MCF 10A (cell line): Measurements from ENCODE around the gene FAM111B. TPM values are rescaled to one million over a fixed set of nuclear protein-coding genes. Genes with fewer than 3 reads are reported as not detected.

Source experiments
- BruUV-seq: library from RNA; stranded (reverse); fragments of 400-500 nt; replicated peaks from 2 replicates; lab custom pipeline; 2021; lab: Mats Ljungman, UMichigan
- CTCF ChIA-PET: fragments of 300-600 bp; sonication (Branson Sonifier 250); formaldehyde crosslinking; extraction: SDS; loops from one replicate; lab custom pipeline; 2021; ENCODE audit warnings: antibody characterized with exemption, inconsistent platforms; lab: Yijun Ruan, JAX
- POLR2A ChIA-PET: fragments of 300-600, 350-650 bp; sonication (Branson Sonifier 250); formaldehyde crosslinking; extraction: SDS; loops from one replicate; lab custom pipeline; 2020; ENCODE audit warnings: antibody characterized with exemption, inconsistent platforms; lab: Yijun Ruan, JAX
- DNase-seq: peaks from one replicate; pipeline ENCODE4 v3.0.0-alpha.2; 2018; ENCODE audit not compliant: unreplicated experiment
- H3K27ac Mint-ChIP-seq: one replicate; pipeline ENCODE4 v1.8.0; 2022; ENCODE audit warnings: mild to moderate bottlenecking, low read depth, mixed read lengths; ENCODE audit not compliant: unreplicated experiment
- H3K27me3 Mint-ChIP-seq: one replicate; pipeline ENCODE4 v1.8.0; 2022; ENCODE audit warnings: mixed read lengths; ENCODE audit not compliant: insufficient read depth, unreplicated experiment
- H3K36me3 Mint-ChIP-seq: one replicate; pipeline ENCODE4 v1.8.0; 2022; ENCODE audit warnings: mild to moderate bottlenecking, moderate library complexity, mixed read lengths; ENCODE audit not compliant: insufficient read depth, unreplicated experiment
- H3K4me1 Mint-ChIP-seq: one replicate; pipeline ENCODE4 v1.8.0; 2022; ENCODE audit warnings: mixed read lengths; ENCODE audit not compliant: insufficient read depth, unreplicated experiment
- H3K4me3 Mint-ChIP-seq: one replicate; pipeline ENCODE4 v1.8.0; 2022; ENCODE audit warnings: mild to moderate bottlenecking, moderate library complexity, mixed read lengths; ENCODE audit not compliant: unreplicated experiment
- H3K9me3 Mint-ChIP-seq: one replicate; pipeline ENCODE4 v1.8.0; 2022; ENCODE audit warnings: mixed read lengths; ENCODE audit not compliant: unreplicated experiment
- CTCF ChIP-seq: fragments of 200-600 bp; IDR thresholded peaks from one replicate; pipeline ENCODE4 v1.8.0; 2022; ENCODE audit warnings: antibody characterized with exemption, mild to moderate bottlenecking; ENCODE audit not compliant: unreplicated experiment
- intact Hi-C: fragments of 100-400 bp; cut with micrococcal nuclease; formaldehyde crosslinking; loops from 2 replicates; pipeline ENCODE4 v1.14.1; 2022
- total RNA-seq: library from RNA; stranded (reverse); gene quantifications from 2 replicates; pipeline ENCODE4 v1.2.3, GENCODE V29; 2022

Gene FAM111B
- total RNA-seq, 1 experiment from 2014 or later = 1.6 TPM

GRCh38 chr11:59154610-59155009, 47.6 kb downstream of the FAM111B start:
- Mint-ChIP-seq H3K27me3 (no peaks in the 10 kb centered on the region), H3K9me3 (no peaks in the 10 kb centered on the region), H3K27ac (no peak overlapping the region), H3K4me1 (no peaks in the 10 kb centered on the region), H3K36me3 (no peaks in the 10 kb centered on the region), H3K4me3 (no peak overlapping the region)
- no TSS peak for BruUV-seq
- TF ChIP-seq CTCF = no peak
- intact Hi-C loops = loop anchor here (5.0 kb wide), 2 partner anchors 502 to 577 kb away; partner anchors contain the start of genes LPXN and ZFP91
- DNase-seq = no peak
- CTCF ChIA-PET = interaction anchor here (0.6 to 4.9 kb wide), 8 partner anchors 11 to 1513 kb away, joined by 3 to 146 read pairs (median 4); partner anchors contain the start of gene FAM111A
- POLR2A ChIA-PET = interaction anchor here (0.7 kb wide), 1 partner anchor 10 kb away, joined by 3 read pairs; no protein-coding TSS in a partner anchor

DNA sequence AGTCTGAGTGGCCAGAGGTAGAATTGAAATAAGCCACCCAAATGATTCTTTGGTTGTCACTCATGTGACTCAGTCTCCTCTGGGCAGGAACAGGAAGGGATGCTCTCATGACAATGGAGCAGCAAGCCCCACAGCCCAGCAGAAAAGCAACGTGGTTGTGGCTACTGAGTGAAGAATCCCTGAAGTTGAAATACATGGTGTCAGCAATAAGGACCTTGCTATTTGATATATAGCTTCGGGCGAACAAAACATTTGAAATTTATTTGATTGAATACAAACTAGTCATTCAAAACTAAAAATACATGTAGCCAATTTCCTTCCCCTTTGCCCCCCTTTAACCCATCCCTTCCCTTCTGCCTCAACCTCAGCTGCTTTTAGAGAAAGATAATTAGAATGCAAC, 50.4 kb downstream of the FAM111B start:
- no peak for DNase-seq
- POLR2A ChIA-PET = interaction anchor here (1.6 to 3.6 kb wide), 4 partner anchors 9 to 15 kb away, joined by 7 to 21 read pairs (median 10); partner anchors contain the start of gene DTX4
- Mint-ChIP-seq H3K36me3 (no peaks in the 10 kb centered on the region), H3K4me1 (no peaks in the 10 kb centered on the region), H3K9me3 (no peaks in the 10 kb centered on the region), H3K27ac (no peak overlapping the region), H3K27me3 (peaks cover 8% of the 10 kb centered on the region), H3K4me3 (no peak overlapping the region)
- TF ChIP-seq CTCF = no peak
- CTCF ChIA-PET = interaction anchor here (0.9 to 4.9 kb wide), 24 partner anchors 8 to 589 kb away, joined by 3 to 146 read pairs (median 6); partner anchors contain the start of genes DTX4, FAM111A and FAM111B
- BruUV-seq = no TSS peak
- intact Hi-C loops = loop anchor here (5.0 kb wide), 2 partner anchors 505 to 580 kb away; partner anchors contain the start of genes LPXN and ZFP91

DNA sequence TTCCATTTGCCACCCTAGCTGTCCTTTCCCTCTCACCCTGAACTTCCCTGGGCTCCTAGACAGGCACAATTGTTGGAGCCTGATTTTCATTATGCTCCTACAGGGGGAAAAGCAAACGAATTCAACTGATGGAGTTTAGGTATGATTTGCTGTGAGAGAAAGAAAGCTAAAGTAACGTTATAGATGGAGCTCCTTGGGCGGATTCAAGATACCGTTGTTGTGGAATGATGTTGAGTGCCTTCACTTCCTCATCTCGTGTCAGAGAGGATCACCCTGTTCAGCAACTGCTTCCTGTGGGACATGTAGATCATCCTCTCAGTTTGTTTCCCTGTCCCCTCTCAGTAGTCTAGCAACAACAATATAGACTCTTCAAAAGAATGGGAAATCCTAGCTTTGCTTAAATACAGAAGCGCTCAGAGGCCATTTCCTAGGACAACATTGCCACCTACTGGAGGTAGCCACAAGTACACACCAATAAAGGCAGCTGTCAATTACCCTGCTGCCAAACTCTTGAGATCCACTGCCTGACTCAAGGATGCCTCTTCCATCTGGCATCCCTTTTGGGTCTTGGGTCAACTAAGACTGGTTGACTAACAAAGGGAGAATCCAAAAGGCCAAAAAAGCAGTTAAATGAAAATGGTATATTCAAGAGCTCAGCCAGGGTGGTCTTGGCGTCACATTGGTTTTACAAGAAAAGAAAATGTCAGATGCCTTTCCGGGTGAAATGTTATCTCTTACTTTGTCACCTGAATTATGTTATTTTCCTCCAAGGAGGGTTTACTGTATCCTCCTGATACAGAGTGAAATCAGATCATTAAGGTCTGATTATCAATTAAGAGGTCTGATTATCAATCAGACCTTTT, 51.4 kb downstream of the FAM111B start:
- no peaks in the 10 kb centered on the region for H3K36me3 Mint-ChIP-seq
- no peak overlapping the region for H3K27ac Mint-ChIP-seq
- no TSS peak for BruUV-seq
- no peaks in the 10 kb centered on the region for H3K9me3 Mint-ChIP-seq
- DNase-seq = peak; percentile 78
- ChIA-PET CTCF (interaction anchor here (0.5 to 4.9 kb wide), 60 partner anchors 8 to 1845 kb away, joined by 3 to 146 read pairs (median 4); partner anchors contain the start of genes DTX4, FAM111A and FAM111B), POLR2A (interaction anchor here (0.5 to 3.6 kb wide), 8 partner anchors 10 to 1328 kb away, joined by 3 to 21 read pairs (median 8); partner anchors contain the start of genes DTX4 and FAM111A)
- no peak overlapping the region for H3K4me3 Mint-ChIP-seq
- no peaks in the 10 kb centered on the region for H3K4me1 Mint-ChIP-seq
- H3K27me3 Mint-ChIP-seq = peaks cover 17% of the 10 kb centered on the region
- peak; percentile 76 for TF ChIP-seq CTCF
- intact Hi-C loops = loop anchor here (1.0 to 5.0 kb wide), 5 partner anchors 16 to 581 kb away; partner anchors contain the start of genes FAM111A, LPXN and ZFP91
